B cell (primary cell): ENCODE data around the gene HPS4. TPM values are rescaled to one million over a fixed set of nuclear protein-coding genes. Genes with fewer than 3 reads are reported as not detected.

Source experiments
- ATAC-seq: fragments of 200-7000 bp; cut with Tn5 transposase; one replicate; pipeline ENCODE4 v1.10.0; 2021; ENCODE audit warnings: low read depth, mild to moderate bottlenecking, moderate number of reproducible peaks, moderate library complexity
- CTCF ChIA-PET: fragments of 350-600 bp; sonication (Branson Sonifier 250); formaldehyde crosslinking; loops from one replicate; lab custom pipeline; 2021; ENCODE audit warnings: antibody characterized with exemption, inconsistent platforms; lab: Charles Lee
- POLR2A ChIA-PET: fragments of 350-600 bp; sonication (Branson Sonifier 250); formaldehyde crosslinking; loops from one replicate; lab custom pipeline; 2021; ENCODE audit warnings: antibody characterized with exemption; lab: Charles Lee
- DNase-seq: peaks from one replicate; pipeline ENCODE4 v3.0.0; 2013
- H2AFZ ChIP-seq: 2 replicates; pipeline ENCODE4 v1.6.1; 2012; ENCODE audit warnings: mild to moderate bottlenecking, low read depth, low read length; ENCODE audit not compliant: insufficient read depth, poor library complexity, severe bottlenecking
- H3K27ac ChIP-seq, 2 donors: 1 replicate in 1 of 2; 2 replicates in 1 of 2; pipeline ENCODE4 v1.5.1; 2012 to 2013; ENCODE audit warnings: low read length in 2 of 2, mild to moderate bottlenecking in 2 of 2, moderate library complexity in 1 of 2
- H3K27me3 ChIP-seq, 4 experiments: fragments of 200-600 bp in 1 of 4; sonication (generic) in 1 of 4; replicated peaks in 1 of 4; 1 replicate in 2 of 4; 2 replicates in 2 of 4; pipeline versions ENCODE4 v1.6.1 to v1.7.0; 2013 to 2016; ENCODE audit warnings: low read length in 3 of 4, mild to moderate bottlenecking in 2 of 4, mixed read lengths in 1 of 4, moderate library complexity in 1 of 4; ENCODE audit not compliant: insufficient read depth in 4 of 4, control insufficient read depth in 3 of 4; ENCODE audit errors: control extremely low read depth in 1 of 4
- H3K36me3 ChIP-seq, 2 experiments: replicated peaks in 1 of 2; 1 replicate in 1 of 2; 2 replicates in 1 of 2; pipeline versions ENCODE4 v1.6.1 to v1.7.1; 2013; ENCODE audit warnings: low read length in 1 of 2; ENCODE audit not compliant: insufficient read depth in 2 of 2, control insufficient read depth in 1 of 2; ENCODE audit errors: control extremely low read depth in 1 of 2, extremely low read depth in 1 of 2
- H3K4me1 ChIP-seq, 2 donors: fragments of 200-600 bp in 1 of 2; sonication (generic) in 1 of 2; 1 replicate in 1 of 2; 2 replicates in 1 of 2; pipeline versions ENCODE4 v1.5.1 to v1.6.1; 2013 to 2017; ENCODE audit warnings: low read length in 2 of 2; ENCODE audit not compliant: control insufficient read depth in 2 of 2, insufficient read depth in 2 of 2
- H3K4me2 ChIP-seq: replicated peaks from 2 replicates; pipeline ENCODE3; 2012; ENCODE audit warnings: mild to moderate bottlenecking, low read depth, low read length; ENCODE audit not compliant: poor library complexity, severe bottlenecking
- H3K4me3 ChIP-seq, 5 experiments: fragments of 200-600 bp in 1 of 5; sonication (generic) in 1 of 5; 1 replicate in 3 of 5; 2 replicates in 2 of 5; pipeline versions ENCODE4 v1.5.1 to v1.7.0; 2011 to 2016; ENCODE audit warnings: low read length in 4 of 5, mild to moderate bottlenecking in 4 of 5, low read depth in 2 of 5, control low read depth in 1 of 5, moderate library complexity in 1 of 5; ENCODE audit not compliant: insufficient read depth in 1 of 5; ENCODE audit errors: control extremely low read depth in 1 of 5, extremely low read depth in 1 of 5
- H3K79me2 ChIP-seq: fragments of 200-600 bp; sonication (generic); one replicate; pipeline ENCODE4 v1.6.0; 2016; ENCODE audit warnings: low read length; ENCODE audit not compliant: control insufficient read depth, insufficient read depth
- H3K9ac ChIP-seq: fragments of 200-600 bp; sonication (generic); 2 replicates; pipeline ENCODE4 v1.6.1; 2017; ENCODE audit warnings: mild to moderate bottlenecking, low read length, moderate library complexity
- H3K9me3 ChIP-seq, 3 donors: one replicate each; pipeline versions ENCODE4 v1.6.1 to v1.7.1; 2013; ENCODE audit warnings: low read length in 2 of 3; ENCODE audit not compliant: control insufficient read depth in 2 of 3, insufficient read depth in 1 of 3; ENCODE audit errors: control extremely low read depth in 1 of 3
- H4K20me1 ChIP-seq: 2 replicates; pipeline ENCODE4 v1.6.0; 2012; ENCODE audit warnings: mild to moderate bottlenecking, low read length; ENCODE audit not compliant: insufficient read depth, control insufficient read depth, poor library complexity, severe bottlenecking
- H3K27ac Mint-ChIP-seq: one replicate; pipeline ENCODE4 v1.8.0; 2021; ENCODE audit warnings: mixed read lengths
- H3K27me3 Mint-ChIP-seq: one replicate; pipeline ENCODE4 v1.8.0; 2021; ENCODE audit warnings: mixed read lengths
- H3K4me1 Mint-ChIP-seq: one replicate; pipeline ENCODE4 v1.8.0; 2021; ENCODE audit warnings: mixed read lengths
- H3K4me3 Mint-ChIP-seq: one replicate; pipeline ENCODE4 v1.8.0; 2021; ENCODE audit warnings: mixed read lengths
- H3K9me3 Mint-ChIP-seq: one replicate; pipeline ENCODE4 v1.8.0; 2022; ENCODE audit warnings: mixed read lengths; ENCODE audit not compliant: insufficient read depth
- EZH2 ChIP-seq: IDR thresholded peaks from 2 replicates; pipeline ENCODE4 v1.6.1; 2012; ENCODE audit warnings: borderline replicate concordance, low read depth, mild to moderate bottlenecking, moderate library complexity, low read length; ENCODE audit not compliant: insufficient read depth, poor library complexity, severe bottlenecking
- WGBS: methylation state at CpG from one replicate; pipeline ENCODE4 v1.1.5; 2013; ENCODE audit warnings: missing lambda C conversion rate; ENCODE audit not compliant: insufficient coverage; 5-methylcytosine and 5-hydroxymethylcytosine counted together
- intact Hi-C: fragments of 100-400 bp; cut with micrococcal nuclease; formaldehyde crosslinking; loops from one replicate; pipeline ENCODE4 v1.10.0; 2022
- polyA plus RNA-seq: library from polyadenylated mRNA; depleted of rRNA; stranded (reverse); fragments of >200 nt; gene quantifications from 2 replicates; pipeline ENCODE4 v1.2.3, GENCODE V29; 2012
- total RNA-seq, 2 donors: library from RNA; stranded (reverse); fragments of 120-200 nt in 1 of 2; gene quantifications; 1 replicate in 1 of 2; 2 replicates in 1 of 2; pipeline versions ENCODE4 v1.2.3 to v1.2.4, GENCODE V29; 2013 to 2022
- TF ChIP-seq, protein P1 (sequence below): fragments of 200-600 bp; IDR thresholded peaks from one replicate; pipeline ENCODE4 v1.8.0; 2022; ENCODE audit warnings: antibody characterized with exemption, mild to moderate bottlenecking

Gene HPS4
- total and polyA plus RNA-seq, 2 donors (not counting 1 experiment from before 2014, with no cell fraction given), result 34.8 to 61.8 TPM

- Mint-ChIP-seq H3K9me3 (no peaks in the 10 kb centered on the region), H3K4me3 (no peak overlapping the region), H3K4me1 (peaks cover 9% of the 10 kb centered on the region), H3K27me3 (no peaks in the 10 kb centered on the region), H3K27ac (no peak overlapping the region)
- H3K36me3 ChIP-seq, result peaks cover 8 to 39% of the 10 kb centered on the region in 2 experiments
- CTCF ChIA-PET, result no interaction called here
- DNase-seq (no peak), ATAC-seq (no peak)
- no peaks in the 10 kb centered on the region for H3K9me3 ChIP-seq
- TF ChIP-seq EZH2, result no peak
- no peak overlapping the region for H3K4me2 ChIP-seq
- no peak overlapping the region for H2AFZ ChIP-seq
- no peak overlapping the region for H3K9ac ChIP-seq
- H3K27ac ChIP-seq, result no peak overlapping the region
- H3K4me3 ChIP-seq, result no peak overlapping the region
- H4K20me1 ChIP-seq, result no peaks in the 10 kb centered on the region
- POLR2A ChIA-PET, result no interaction called here
- peaks cover 9 to 10% of the 10 kb centered on the region in 2 donors for H3K4me1 ChIP-seq
- H3K79me2 ChIP-seq, result no peaks in the 10 kb centered on the region
- no peaks in the 10 kb centered on the region for H3K27me3 ChIP-seq
- intact Hi-C loops, result no loop called here
- 91% methylated on average over 12 of the region's 15 CpGs for WGBS
These were observed 44.2 kb upstream of the HPS4 start for GRCh38 chr22:26527574-26528465.

- 90% methylated on average over 2 of the region's 3 CpGs for WGBS
- ChIA-PET POLR2A (no interaction called here), CTCF (no interaction called here)
- Histone ChIP-seq H3K9ac (no peak overlapping the region), H3K9me3 (no peaks in the 10 kb centered on the region), H2AFZ (no peak overlapping the region), H3K4me1 (peaks cover 5 to 6% of the 10 kb centered on the region in 2 donors), H3K79me2 (no peaks in the 10 kb centered on the region), H3K4me3 (no peak overlapping the region), H3K4me2 (no peak overlapping the region), H3K27me3 (no peaks in the 10 kb centered on the region), H3K36me3 (peaks cover 8 to 36% of the 10 kb centered on the region in 2 experiments), H4K20me1 (no peaks in the 10 kb centered on the region), H3K27ac (no peak overlapping the region)
- TF ChIP-seq EZH2, result no peak
- TF ChIP-seq, protein P1, sequence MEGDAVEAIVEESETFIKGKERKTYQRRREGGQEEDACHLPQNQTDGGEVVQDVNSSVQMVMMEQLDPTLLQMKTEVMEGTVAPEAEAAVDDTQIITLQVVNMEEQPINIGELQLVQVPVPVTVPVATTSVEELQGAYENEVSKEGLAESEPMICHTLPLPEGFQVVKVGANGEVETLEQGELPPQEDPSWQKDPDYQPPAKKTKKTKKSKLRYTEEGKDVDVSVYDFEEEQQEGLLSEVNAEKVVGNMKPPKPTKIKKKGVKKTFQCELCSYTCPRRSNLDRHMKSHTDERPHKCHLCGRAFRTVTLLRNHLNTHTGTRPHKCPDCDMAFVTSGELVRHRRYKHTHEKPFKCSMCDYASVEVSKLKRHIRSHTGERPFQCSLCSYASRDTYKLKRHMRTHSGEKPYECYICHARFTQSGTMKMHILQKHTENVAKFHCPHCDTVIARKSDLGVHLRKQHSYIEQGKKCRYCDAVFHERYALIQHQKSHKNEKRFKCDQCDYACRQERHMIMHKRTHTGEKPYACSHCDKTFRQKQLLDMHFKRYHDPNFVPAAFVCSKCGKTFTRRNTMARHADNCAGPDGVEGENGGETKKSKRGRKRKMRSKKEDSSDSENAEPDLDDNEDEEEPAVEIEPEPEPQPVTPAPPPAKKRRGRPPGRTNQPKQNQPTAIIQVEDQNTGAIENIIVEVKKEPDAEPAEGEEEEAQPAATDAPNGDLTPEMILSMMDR, result no peak
- intact Hi-C loops, result no loop called here
- no peak for DNase-seq
- H3K4me1 Mint-ChIP-seq, result peaks cover 3% of the 10 kb centered on the region
- no peak for ATAC-seq
- no peak overlapping the region for H3K27ac Mint-ChIP-seq
- H3K9me3 Mint-ChIP-seq, result no peaks in the 10 kb centered on the region
- H3K4me3 Mint-ChIP-seq, result no peak overlapping the region
- H3K27me3 Mint-ChIP-seq, result no peaks in the 10 kb centered on the region
These were observed 43.6 kb upstream of the HPS4 start for GRCh38 chr22:26527167-26527566.
